MCF 10A (cell line): ENCODE data around the gene ZBTB11. TPM values are rescaled to one million over a fixed set of nuclear protein-coding genes. Genes with fewer than 3 reads are reported as not detected.

Source experiments
- BruUV-seq: library from RNA; stranded (reverse); fragments of 400-500 nt; replicated peaks from 2 replicates; lab custom pipeline; 2021; lab: Mats Ljungman, UMichigan
- CTCF ChIA-PET: fragments of 300-600 bp; sonication (Branson Sonifier 250); formaldehyde crosslinking; extraction: SDS; loops from one replicate; lab custom pipeline; 2021; ENCODE audit warnings: antibody characterized with exemption, inconsistent platforms; lab: Yijun Ruan, JAX
- POLR2A ChIA-PET: fragments of 300-600, 350-650 bp; sonication (Branson Sonifier 250); formaldehyde crosslinking; extraction: SDS; loops from one replicate; lab custom pipeline; 2020; ENCODE audit warnings: antibody characterized with exemption, inconsistent platforms; lab: Yijun Ruan, JAX
- DNase-seq: peaks from one replicate; pipeline ENCODE4 v3.0.0-alpha.2; 2018; ENCODE audit not compliant: unreplicated experiment
- H3K27ac Mint-ChIP-seq: one replicate; pipeline ENCODE4 v1.8.0; 2022; ENCODE audit warnings: mild to moderate bottlenecking, low read depth, mixed read lengths; ENCODE audit not compliant: unreplicated experiment
- H3K27me3 Mint-ChIP-seq: one replicate; pipeline ENCODE4 v1.8.0; 2022; ENCODE audit warnings: mixed read lengths; ENCODE audit not compliant: insufficient read depth, unreplicated experiment
- H3K36me3 Mint-ChIP-seq: one replicate; pipeline ENCODE4 v1.8.0; 2022; ENCODE audit warnings: mild to moderate bottlenecking, moderate library complexity, mixed read lengths; ENCODE audit not compliant: insufficient read depth, unreplicated experiment
- H3K4me1 Mint-ChIP-seq: one replicate; pipeline ENCODE4 v1.8.0; 2022; ENCODE audit warnings: mixed read lengths; ENCODE audit not compliant: insufficient read depth, unreplicated experiment
- H3K4me3 Mint-ChIP-seq: one replicate; pipeline ENCODE4 v1.8.0; 2022; ENCODE audit warnings: mild to moderate bottlenecking, moderate library complexity, mixed read lengths; ENCODE audit not compliant: unreplicated experiment
- H3K9me3 Mint-ChIP-seq: one replicate; pipeline ENCODE4 v1.8.0; 2022; ENCODE audit warnings: mixed read lengths; ENCODE audit not compliant: unreplicated experiment
- intact Hi-C: fragments of 100-400 bp; cut with micrococcal nuclease; formaldehyde crosslinking; loops from 2 replicates; pipeline ENCODE4 v1.14.1; 2022
- total RNA-seq: library from RNA; stranded (reverse); gene quantifications from 2 replicates; pipeline ENCODE4 v1.2.3, GENCODE V29; 2022
- TF ChIP-seq, protein P1 (sequence below): fragments of 200-600 bp; IDR thresholded peaks from one replicate; pipeline ENCODE4 v1.8.0; 2022; ENCODE audit warnings: antibody characterized with exemption, mild to moderate bottlenecking; ENCODE audit not compliant: unreplicated experiment

The ZBTB11 gene
- total RNA-seq, 1 experiment from 2014 or later: 28.9 TPM

DNA sequence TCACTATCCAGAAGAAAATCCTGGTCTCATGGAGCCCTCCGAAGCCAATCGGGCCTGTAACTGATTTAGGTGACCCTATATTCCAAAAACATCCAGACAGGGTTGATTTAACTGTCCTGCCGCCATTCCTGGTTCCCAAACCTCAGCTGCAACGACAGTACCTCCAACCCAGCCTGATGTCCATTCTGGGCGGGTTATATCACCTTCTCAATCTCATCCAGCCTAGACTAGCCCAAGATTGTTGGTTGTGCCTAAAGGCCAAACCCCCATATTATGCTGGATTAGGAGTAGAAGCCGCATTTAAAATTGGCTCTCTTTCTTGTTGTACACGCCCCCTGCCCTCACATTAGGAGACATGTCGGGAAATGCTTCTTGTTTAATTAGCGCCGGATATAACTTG lies 36.7 kb downstream of the ZBTB11 start:
- Mint-ChIP-seq H3K4me1 (peaks cover 14% of the 10 kb centered on the region), H3K9me3 (no peaks in the 10 kb centered on the region), H3K27me3 (no peaks in the 10 kb centered on the region), H3K4me3 (no peak overlapping the region), H3K36me3 (no peaks in the 10 kb centered on the region), H3K27ac (no peak overlapping the region)
- BruUV-seq: no TSS peak
- DNase-seq: no peak
- ChIA-PET POLR2A (no interaction called here), CTCF (no interaction called here)
- TF ChIP-seq, protein P1, sequence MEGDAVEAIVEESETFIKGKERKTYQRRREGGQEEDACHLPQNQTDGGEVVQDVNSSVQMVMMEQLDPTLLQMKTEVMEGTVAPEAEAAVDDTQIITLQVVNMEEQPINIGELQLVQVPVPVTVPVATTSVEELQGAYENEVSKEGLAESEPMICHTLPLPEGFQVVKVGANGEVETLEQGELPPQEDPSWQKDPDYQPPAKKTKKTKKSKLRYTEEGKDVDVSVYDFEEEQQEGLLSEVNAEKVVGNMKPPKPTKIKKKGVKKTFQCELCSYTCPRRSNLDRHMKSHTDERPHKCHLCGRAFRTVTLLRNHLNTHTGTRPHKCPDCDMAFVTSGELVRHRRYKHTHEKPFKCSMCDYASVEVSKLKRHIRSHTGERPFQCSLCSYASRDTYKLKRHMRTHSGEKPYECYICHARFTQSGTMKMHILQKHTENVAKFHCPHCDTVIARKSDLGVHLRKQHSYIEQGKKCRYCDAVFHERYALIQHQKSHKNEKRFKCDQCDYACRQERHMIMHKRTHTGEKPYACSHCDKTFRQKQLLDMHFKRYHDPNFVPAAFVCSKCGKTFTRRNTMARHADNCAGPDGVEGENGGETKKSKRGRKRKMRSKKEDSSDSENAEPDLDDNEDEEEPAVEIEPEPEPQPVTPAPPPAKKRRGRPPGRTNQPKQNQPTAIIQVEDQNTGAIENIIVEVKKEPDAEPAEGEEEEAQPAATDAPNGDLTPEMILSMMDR: no peak
- intact Hi-C loops: no loop called here

DNA sequence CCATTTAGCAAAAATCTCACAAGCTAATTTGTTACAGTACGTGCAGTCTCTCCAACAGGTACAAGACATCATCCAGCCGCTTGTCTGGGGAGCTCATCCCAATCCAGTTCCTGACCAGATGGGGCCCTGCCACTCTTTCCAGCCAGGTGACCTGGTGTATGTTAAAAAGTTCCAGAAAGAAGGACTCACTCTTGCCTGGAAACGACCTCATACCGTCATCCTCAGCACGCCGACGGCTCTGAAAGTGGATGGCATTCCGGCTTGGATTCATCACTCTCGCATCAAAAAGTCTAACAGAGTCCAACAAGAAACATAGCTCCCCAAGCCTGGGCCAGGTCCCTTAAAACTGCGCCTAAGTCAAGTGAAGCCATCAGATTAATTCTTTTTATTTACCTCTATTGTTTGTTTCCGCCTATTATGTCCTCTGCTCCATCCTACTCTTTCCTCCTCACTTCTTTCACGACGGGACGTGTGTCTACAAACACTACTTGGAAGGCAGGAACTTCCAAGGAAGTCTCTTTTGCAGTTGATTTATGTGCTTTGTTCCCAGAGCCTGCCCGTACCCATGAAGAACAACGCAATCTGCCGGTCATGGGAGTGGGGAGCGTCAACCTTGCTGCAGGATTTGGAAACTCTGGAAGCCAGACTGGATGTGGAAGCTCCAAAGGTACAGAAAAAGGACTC lies 37.5 kb downstream of the ZBTB11 start:
- TF ChIP-seq, protein P1: no peak
- DNase-seq: no peak
- Mint-ChIP-seq H3K4me1 (peaks cover 9% of the 10 kb centered on the region), H3K4me3 (no peak overlapping the region), H3K27ac (no peak overlapping the region), H3K36me3 (peaks cover 6% of the 10 kb centered on the region), H3K27me3 (no peaks in the 10 kb centered on the region), H3K9me3 (no peaks in the 10 kb centered on the region)
- no TSS peak for BruUV-seq
- intact Hi-C loops: loop anchor here (5.0 kb wide), 1 partner anchor 412 kb away; no protein-coding TSS in a partner anchor
- CTCF ChIA-PET: no interaction called here
- POLR2A ChIA-PET: no interaction called here

DNA sequence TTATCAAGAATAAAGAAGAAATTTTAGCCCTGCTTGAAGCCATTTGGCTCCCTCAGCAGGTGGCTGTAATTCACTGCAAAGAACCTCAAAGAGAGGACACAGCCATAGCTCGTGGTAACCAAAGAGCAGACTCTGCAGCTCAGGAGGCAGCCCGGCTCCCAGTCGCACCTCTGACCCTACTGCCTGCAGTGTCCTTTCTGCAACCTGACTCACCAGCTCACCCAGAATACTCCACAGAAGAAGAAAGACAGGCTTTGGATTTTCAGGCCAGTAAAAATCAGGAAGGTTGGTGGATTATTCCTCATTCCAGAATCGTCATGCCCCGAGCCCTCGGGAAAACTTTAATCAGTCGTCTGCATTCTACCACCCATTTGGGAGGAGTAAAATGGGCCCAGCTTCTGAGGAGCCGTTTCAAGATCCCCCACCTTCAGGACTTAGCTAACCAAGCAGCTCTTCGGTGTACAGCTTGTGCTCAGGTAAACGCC lies 38.6 kb downstream of the ZBTB11 start:
- BruUV-seq: no TSS peak
- H3K4me1 Mint-ChIP-seq: peaks cover 5% of the 10 kb centered on the region
- no peak overlapping the region for H3K4me3 Mint-ChIP-seq
- peaks cover 7% of the 10 kb centered on the region for H3K36me3 Mint-ChIP-seq
- intact Hi-C loops: loop anchor here (5.0 kb wide), 1 partner anchor 411 kb away; no protein-coding TSS in a partner anchor
- POLR2A ChIA-PET: no interaction called here
- CTCF ChIA-PET: no interaction called here
- no peak overlapping the region for H3K27ac Mint-ChIP-seq
- TF ChIP-seq, protein P1: no peak
- H3K27me3 Mint-ChIP-seq: no peaks in the 10 kb centered on the region
- H3K9me3 Mint-ChIP-seq: no peaks in the 10 kb centered on the region
- DNase-seq: no peak

DNA sequence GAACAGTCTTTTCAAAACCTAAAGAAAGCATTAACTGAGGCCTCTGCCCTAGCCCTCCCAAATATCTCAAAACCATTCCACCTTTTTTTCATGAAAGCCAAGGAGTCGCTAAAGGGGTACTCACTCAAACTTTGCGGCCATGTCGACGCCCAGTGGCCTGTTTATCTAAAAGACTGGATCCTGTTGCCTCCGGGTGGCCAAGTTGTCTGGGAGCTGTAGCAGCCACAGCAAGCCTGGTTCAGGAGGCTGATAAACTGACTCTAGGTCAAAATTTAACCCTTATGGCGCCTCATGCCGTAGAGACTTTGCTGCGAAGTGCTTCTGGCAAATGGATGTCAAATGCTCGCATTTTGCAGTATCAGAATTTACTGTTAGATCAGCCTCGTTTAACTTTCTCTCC lies 39.5 kb downstream of the ZBTB11 start:
- Mint-ChIP-seq H3K27ac (no peak overlapping the region), H3K36me3 (peaks cover 7% of the 10 kb centered on the region), H3K27me3 (no peaks in the 10 kb centered on the region), H3K4me3 (no peak overlapping the region), H3K4me1 (peaks cover 5% of the 10 kb centered on the region), H3K9me3 (no peaks in the 10 kb centered on the region)
- no TSS peak for BruUV-seq
- intact Hi-C loops: loop anchor here (5.0 kb wide), 1 partner anchor 410 kb away; no protein-coding TSS in a partner anchor
- CTCF ChIA-PET: no interaction called here
- POLR2A ChIA-PET: no interaction called here
- TF ChIP-seq, protein P1: no peak
- DNase-seq: no peak
